MCF 10A (cell line): ENCODE results near the gene SIGLEC8. TPM values are rescaled to one million over a fixed set of nuclear protein-coding genes. Genes with fewer than 3 reads are reported as not detected.

ENCODE experiments used
- BruUV-seq: library from RNA; stranded (reverse); fragments of 400-500 nt; replicated peaks from 2 replicates; lab custom pipeline; 2021; lab: Mats Ljungman, UMichigan
- CTCF ChIA-PET: fragments of 300-600 bp; sonication (Branson Sonifier 250); formaldehyde crosslinking; extraction: SDS; loops from one replicate; lab custom pipeline; 2021; ENCODE audit warnings: antibody characterized with exemption, inconsistent platforms; lab: Yijun Ruan, JAX
- POLR2A ChIA-PET: fragments of 300-600, 350-650 bp; sonication (Branson Sonifier 250); formaldehyde crosslinking; extraction: SDS; loops from one replicate; lab custom pipeline; 2020; ENCODE audit warnings: antibody characterized with exemption, inconsistent platforms; lab: Yijun Ruan, JAX
- DNase-seq: peaks from one replicate; pipeline ENCODE4 v3.0.0-alpha.2; 2018; ENCODE audit not compliant: unreplicated experiment
- H3K27ac Mint-ChIP-seq: one replicate; pipeline ENCODE4 v1.8.0; 2022; ENCODE audit warnings: mild to moderate bottlenecking, low read depth, mixed read lengths; ENCODE audit not compliant: unreplicated experiment
- H3K27me3 Mint-ChIP-seq: one replicate; pipeline ENCODE4 v1.8.0; 2022; ENCODE audit warnings: mixed read lengths; ENCODE audit not compliant: insufficient read depth, unreplicated experiment
- H3K36me3 Mint-ChIP-seq: one replicate; pipeline ENCODE4 v1.8.0; 2022; ENCODE audit warnings: mild to moderate bottlenecking, moderate library complexity, mixed read lengths; ENCODE audit not compliant: insufficient read depth, unreplicated experiment
- H3K4me1 Mint-ChIP-seq: one replicate; pipeline ENCODE4 v1.8.0; 2022; ENCODE audit warnings: mixed read lengths; ENCODE audit not compliant: insufficient read depth, unreplicated experiment
- H3K4me3 Mint-ChIP-seq: one replicate; pipeline ENCODE4 v1.8.0; 2022; ENCODE audit warnings: mild to moderate bottlenecking, moderate library complexity, mixed read lengths; ENCODE audit not compliant: unreplicated experiment
- H3K9me3 Mint-ChIP-seq: one replicate; pipeline ENCODE4 v1.8.0; 2022; ENCODE audit warnings: mixed read lengths; ENCODE audit not compliant: unreplicated experiment
- CTCF ChIP-seq: fragments of 200-600 bp; IDR thresholded peaks from one replicate; pipeline ENCODE4 v1.8.0; 2022; ENCODE audit warnings: antibody characterized with exemption, mild to moderate bottlenecking; ENCODE audit not compliant: unreplicated experiment
- intact Hi-C: fragments of 100-400 bp; cut with micrococcal nuclease; formaldehyde crosslinking; loops from 2 replicates; pipeline ENCODE4 v1.14.1; 2022
- total RNA-seq: library from RNA; stranded (reverse); gene quantifications from 2 replicates; pipeline ENCODE4 v1.2.3, GENCODE V29; 2022

Gene SIGLEC8
- total RNA-seq, 1 experiment from 2014 or later, result not detected

GRCh38 chr19:51457351-51458013, 772 bp downstream of the SIGLEC8 start:
- intact Hi-C loops, result no loop called here
- no peak overlapping the region for H3K4me3 Mint-ChIP-seq
- no TSS peak for BruUV-seq
- no peaks in the 10 kb centered on the region for H3K27me3 Mint-ChIP-seq
- POLR2A ChIA-PET, result no interaction called here
- no peak for TF ChIP-seq CTCF
- no peaks in the 10 kb centered on the region for H3K36me3 Mint-ChIP-seq
- H3K9me3 Mint-ChIP-seq, result peaks cover 14% of the 10 kb centered on the region
- no peaks in the 10 kb centered on the region for H3K4me1 Mint-ChIP-seq
- CTCF ChIA-PET, result interaction anchor here (0.5 kb wide), 1 partner anchor 10 kb away, joined by 3 read pairs; no protein-coding TSS in a partner anchor
- DNase-seq, result no peak
- no peak overlapping the region for H3K27ac Mint-ChIP-seq

- CTCF ChIA-PET, result no interaction called here
- TF ChIP-seq CTCF, result no peak
- Mint-ChIP-seq H3K36me3 (no peaks in the 10 kb centered on the region), H3K27ac (no peak overlapping the region), H3K4me1 (no peaks in the 10 kb centered on the region), H3K27me3 (no peaks in the 10 kb centered on the region), H3K4me3 (no peak overlapping the region), H3K9me3 (peaks cover 14% of the 10 kb centered on the region)
- intact Hi-C loops, result no loop called here
- POLR2A ChIA-PET, result no interaction called here
- no TSS peak for BruUV-seq
- DNase-seq, result no peak
These were observed 1.5 kb downstream of the SIGLEC8 start for GRCh38 chr19:51456541-51457290.

- H3K27me3 Mint-ChIP-seq, result no peaks in the 10 kb centered on the region
- intact Hi-C loops, result no loop called here
- no peaks in the 10 kb centered on the region for H3K36me3 Mint-ChIP-seq
- CTCF ChIA-PET, result interaction anchor here (0.7 to 0.8 kb wide), 2 partner anchors 64 to 286 kb away, joined by 3 to 4 read pairs; no protein-coding TSS in a partner anchor
- no peak overlapping the region for H3K27ac Mint-ChIP-seq
- no TSS peak for BruUV-seq
- no peak for TF ChIP-seq CTCF
- POLR2A ChIA-PET, result no interaction called here
- peaks cover 14% of the 10 kb centered on the region for H3K9me3 Mint-ChIP-seq
- H3K4me1 Mint-ChIP-seq, result no peaks in the 10 kb centered on the region
- no peak for DNase-seq
- H3K4me3 Mint-ChIP-seq, result no peak overlapping the region
These were observed 7.4 kb downstream of the SIGLEC8 start for GRCh38 chr19:51450730-51451307.

- TF ChIP-seq CTCF, result no peak
- no peak for DNase-seq
- intact Hi-C loops, result no loop called here
- BruUV-seq, result no TSS peak
- Mint-ChIP-seq H3K27me3 (no peaks in the 10 kb centered on the region), H3K9me3 (peaks cover 10% of the 10 kb centered on the region), H3K4me3 (no peak overlapping the region), H3K4me1 (no peaks in the 10 kb centered on the region), H3K27ac (no peak overlapping the region), H3K36me3 (no peaks in the 10 kb centered on the region)
- CTCF ChIA-PET, result interaction anchor here (0.9 to 1.3 kb wide), 2 partner anchors 25 to 336 kb away, joined by 3 read pairs; no protein-coding TSS in a partner anchor
- POLR2A ChIA-PET, result no interaction called here
These were observed 9.7 kb downstream of the SIGLEC8 start for GRCh38 chr19:51448411-51449016.
